SK-N-SH treated with all-trans-retinoic acid at 6 μM for 48 hours (cell line): ENCODE data around the gene ARL16.

Experiments used
- ARNTL ChIP-seq: fragments of 450-650 bp; formaldehyde crosslinking; IDR thresholded peaks from 2 replicates; pipeline ENCODE4 v1.5.0; 2020; ENCODE audit warnings: low read depth, mild to moderate bottlenecking, moderate library complexity, borderline replicate concordance
- CREB5 ChIP-seq: fragments of 250-450 bp; sonication (Bioruptor Pico); IDR thresholded peaks from 2 replicates; pipeline ENCODE4 v1.5.1; 2020; ENCODE audit warnings: low read depth, mild to moderate bottlenecking, moderate library complexity
- CSDC2 ChIP-seq: fragments of 250-450 bp; sonication (Bioruptor Pico); IDR thresholded peaks from 2 replicates; pipeline ENCODE4 v1.5.0; 2020; ENCODE audit warnings: mild to moderate bottlenecking, moderate library complexity
- GLIS3 ChIP-seq: fragments of 250-450 bp; sonication (Bioruptor Pico); IDR thresholded peaks from 2 replicates; pipeline ENCODE4 v1.5.0; 2020; ENCODE audit warnings: mild to moderate bottlenecking, moderate library complexity
- PATZ1 ChIP-seq: fragments of 250-450 bp; sonication (Bioruptor Pico); IDR thresholded peaks from 2 replicates; pipeline ENCODE4 v1.8.0; 2020; ENCODE audit warnings: mild to moderate bottlenecking, moderate library complexity, borderline replicate concordance
- POU6F1 ChIP-seq: fragments of 250-450 bp; sonication (Bioruptor Pico); IDR thresholded peaks from 2 replicates; pipeline ENCODE4 v1.8.0; 2021; ENCODE audit warnings: low read depth, mild to moderate bottlenecking, moderate library complexity, borderline replicate concordance
- PPARA ChIP-seq: fragments of 250-450 bp; sonication (Bioruptor Pico); IDR thresholded peaks from 2 replicates; pipeline ENCODE4 v1.5.0; 2020; ENCODE audit warnings: mild to moderate bottlenecking, borderline replicate concordance
- RARB ChIP-seq: fragments of 250-450 bp; sonication (Bioruptor Pico); IDR thresholded peaks from 2 replicates; pipeline ENCODE4 v1.8.0; 2021; ENCODE audit warnings: mild to moderate bottlenecking, moderate library complexity
- TCF4 ChIP-seq: fragments of 250-450 bp; sonication (Bioruptor Pico); IDR thresholded peaks from 2 replicates; pipeline ENCODE4 v1.8.0; 2021; ENCODE audit warnings: mild to moderate bottlenecking, moderate library complexity, borderline replicate concordance
- ZFP3 ChIP-seq: fragments of 250-450 bp; sonication (Bioruptor Pico); IDR thresholded peaks from 2 replicates; pipeline ENCODE4 v1.5.0; 2020; ENCODE audit warnings: mild to moderate bottlenecking, moderate library complexity
- TF ChIP-seq, protein P1 (sequence below): fragments of 250-450 bp; sonication (Bioruptor Pico); IDR thresholded peaks from 2 replicates; pipeline ENCODE4 v1.5.0; 2020; ENCODE audit warnings: mild to moderate bottlenecking, moderate library complexity

GRCh38 chr17:81725439-81725838, 41.8 kb upstream of the ARL16 start:
- TF ChIP-seq CREB5 (CRISPR knock-in tag) = no peak
- no peak for TF ChIP-seq ZFP3 (CRISPR knock-in tag)
- TF ChIP-seq PPARA (CRISPR knock-in tag) = no peak
- TF ChIP-seq PATZ1 (CRISPR knock-in tag) = no peak
- no peak for TF ChIP-seq ARNTL (CRISPR knock-in tag)
- no peak for TF ChIP-seq GLIS3 (CRISPR knock-in tag)
- no peak for TF ChIP-seq RARB (CRISPR knock-in tag)
- no peak for TF ChIP-seq TCF4 (CRISPR knock-in tag)
- TF ChIP-seq, protein P1, sequence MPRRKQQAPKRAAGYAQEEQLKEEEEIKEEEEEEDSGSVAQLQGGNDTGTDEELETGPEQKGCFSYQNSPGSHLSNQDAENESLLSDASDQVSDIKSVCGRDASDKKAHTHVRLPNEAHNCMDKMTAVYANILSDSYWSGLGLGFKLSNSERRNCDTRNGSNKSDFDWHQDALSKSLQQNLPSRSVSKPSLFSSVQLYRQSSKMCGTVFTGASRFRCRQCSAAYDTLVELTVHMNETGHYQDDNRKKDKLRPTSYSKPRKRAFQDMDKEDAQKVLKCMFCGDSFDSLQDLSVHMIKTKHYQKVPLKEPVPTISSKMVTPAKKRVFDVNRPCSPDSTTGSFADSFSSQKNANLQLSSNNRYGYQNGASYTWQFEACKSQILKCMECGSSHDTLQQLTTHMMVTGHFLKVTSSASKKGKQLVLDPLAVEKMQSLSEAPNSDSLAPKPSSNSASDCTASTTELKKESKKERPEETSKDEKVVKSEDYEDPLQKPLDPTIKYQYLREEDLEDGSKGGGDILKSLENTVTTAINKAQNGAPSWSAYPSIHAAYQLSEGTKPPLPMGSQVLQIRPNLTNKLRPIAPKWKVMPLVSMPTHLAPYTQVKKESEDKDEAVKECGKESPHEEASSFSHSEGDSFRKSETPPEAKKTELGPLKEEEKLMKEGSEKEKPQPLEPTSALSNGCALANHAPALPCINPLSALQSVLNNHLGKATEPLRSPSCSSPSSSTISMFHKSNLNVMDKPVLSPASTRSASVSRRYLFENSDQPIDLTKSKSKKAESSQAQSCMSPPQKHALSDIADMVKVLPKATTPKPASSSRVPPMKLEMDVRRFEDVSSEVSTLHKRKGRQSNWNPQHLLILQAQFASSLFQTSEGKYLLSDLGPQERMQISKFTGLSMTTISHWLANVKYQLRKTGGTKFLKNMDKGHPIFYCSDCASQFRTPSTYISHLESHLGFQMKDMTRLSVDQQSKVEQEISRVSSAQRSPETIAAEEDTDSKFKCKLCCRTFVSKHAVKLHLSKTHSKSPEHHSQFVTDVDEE (CRISPR knock-in tag) = no peak
- no peak for TF ChIP-seq CSDC2 (CRISPR knock-in tag)
- TF ChIP-seq POU6F1 (CRISPR knock-in tag) = no peak
